Bone marrow (tissue), 2 donors: ENCODE data around the gene NCBP3.
"Not testable (repeated sequence)": the region's sequence is repeated elsewhere in the genome, so short reads cannot be mapped to it uniquely, and the experiment has no call there.

Experiments
- DNase-seq, 2 donors: peaks; one replicate each; lab custom pipeline; 2025; lab: John Stamatoyannopoulos, UW

Gene NCBP3

DNA sequence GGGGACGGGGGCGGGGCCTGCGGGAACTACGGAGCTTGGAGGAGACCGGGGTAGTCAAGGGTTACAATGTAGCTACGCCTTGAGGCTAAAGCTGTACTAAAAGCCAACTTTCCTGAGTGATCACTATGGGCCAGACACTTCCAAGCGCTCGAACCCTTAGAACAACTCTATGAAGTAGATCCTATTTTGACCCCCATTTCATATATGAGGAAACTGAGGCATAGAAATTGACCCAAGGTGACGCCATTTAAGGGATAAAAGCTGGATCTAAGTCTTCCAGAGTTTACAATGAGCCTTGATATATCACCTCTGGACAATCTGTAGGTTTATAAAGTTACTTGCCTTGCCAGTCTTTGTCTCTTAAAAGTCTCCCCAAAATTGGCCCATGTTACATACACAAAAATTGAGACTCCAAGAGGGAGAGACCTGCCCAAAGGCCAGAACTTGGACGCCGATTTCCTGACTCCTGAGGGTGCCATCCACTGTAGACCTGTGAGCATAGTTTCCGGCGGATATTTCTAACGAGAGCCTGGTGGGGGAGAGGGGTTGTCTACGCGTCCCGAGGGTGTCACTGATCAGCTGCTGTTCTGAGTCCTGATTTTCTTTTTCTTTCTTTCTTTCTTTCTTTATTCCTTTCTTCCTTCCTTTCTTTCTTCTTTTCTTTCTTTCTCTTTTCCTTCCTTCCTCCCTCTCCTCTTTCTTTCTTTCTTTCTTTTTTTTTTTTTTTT lies 555 bp upstream of the NCBP3 start:
- DNase-seq: no peak

DNA sequence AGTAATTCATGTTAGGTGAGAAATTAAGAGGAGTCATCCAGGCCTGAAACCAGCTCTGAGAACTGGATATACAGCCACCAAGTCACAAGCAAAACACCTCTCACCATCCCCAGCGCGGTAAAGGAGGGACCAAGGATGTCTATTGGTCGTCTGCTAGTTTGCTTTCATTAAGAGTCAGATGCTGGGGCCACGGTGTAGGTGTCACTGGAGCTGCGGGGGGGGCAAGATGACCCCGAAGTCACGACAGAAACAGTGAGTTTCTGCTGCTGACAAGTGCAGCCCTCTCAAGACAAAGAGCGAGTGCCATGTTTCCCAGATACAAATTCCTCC lies 790 bp downstream of the NCBP3 start:
- no peak for DNase-seq

DNA sequence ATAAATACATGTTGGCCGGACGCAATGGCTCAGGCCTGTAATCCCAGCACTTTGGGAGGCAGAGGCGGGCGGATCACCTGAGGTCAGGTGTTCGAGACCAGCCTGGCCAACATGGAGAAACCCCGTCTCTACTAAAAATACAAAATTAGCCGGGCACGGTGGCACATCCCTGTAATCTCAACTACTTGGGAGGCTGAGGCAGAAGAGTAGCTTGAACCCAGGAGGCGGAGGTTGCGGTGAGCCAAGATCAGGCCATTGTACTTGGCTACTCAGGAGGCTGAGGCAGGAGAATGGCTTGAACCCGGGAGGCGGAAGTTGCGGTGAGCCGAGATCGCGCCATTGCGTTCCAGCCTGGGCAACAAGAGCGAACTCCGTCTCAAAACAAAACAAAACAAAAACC lies 1.5 kb downstream of the NCBP3 start:
- DNase-seq: not testable (repeated sequence)

DNA sequence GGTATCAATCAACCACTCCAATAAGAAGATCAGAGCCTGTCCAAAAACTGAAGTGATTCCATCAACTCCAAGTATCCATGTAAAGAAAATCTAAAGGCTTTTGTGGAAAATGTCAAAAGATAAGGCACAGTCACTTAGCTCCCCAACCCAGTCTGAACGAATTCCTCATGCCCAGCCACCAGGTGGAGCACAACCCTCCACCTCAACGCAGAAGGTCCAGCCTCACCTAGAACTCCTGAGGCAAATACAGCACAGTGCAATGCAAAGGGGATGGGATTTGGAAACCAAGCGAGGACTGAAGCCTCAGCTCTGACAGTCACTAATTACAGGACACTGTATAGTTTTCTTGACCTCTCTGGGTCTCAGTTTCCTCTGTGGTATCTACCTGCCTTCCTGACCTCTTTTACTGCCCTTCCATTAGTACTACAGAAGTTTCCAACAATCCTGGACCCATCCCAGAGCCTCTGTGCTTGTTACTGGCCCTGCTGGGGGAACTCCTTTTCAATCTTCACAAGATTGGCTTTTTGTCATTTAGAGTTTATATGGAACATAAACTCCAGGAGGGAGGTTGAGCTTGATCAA lies 2.0 kb downstream of the NCBP3 start:
- DNase-seq: peak in 1 of 2 donors; percentile 23

DNA sequence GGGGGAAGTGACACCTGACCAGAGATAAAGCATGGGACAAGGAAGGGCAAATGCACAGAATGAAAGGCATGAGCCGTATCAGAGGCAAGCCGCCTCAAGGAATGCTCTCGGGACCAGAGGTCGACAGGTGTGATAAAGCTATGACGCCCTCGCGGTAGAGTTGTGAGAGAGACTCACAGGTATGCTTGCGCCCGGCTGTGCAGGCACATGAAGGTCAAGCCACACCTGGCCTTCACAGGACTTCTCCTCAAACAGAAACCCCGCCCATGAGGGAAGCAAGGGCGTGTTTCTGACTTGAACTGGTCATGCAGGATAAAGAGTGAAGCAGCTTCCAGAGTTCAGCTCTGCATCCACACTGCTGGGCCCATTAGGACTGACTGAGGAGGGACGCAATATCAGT lies 7.8 kb downstream of the NCBP3 start:
- no peak for DNase-seq

DNA sequence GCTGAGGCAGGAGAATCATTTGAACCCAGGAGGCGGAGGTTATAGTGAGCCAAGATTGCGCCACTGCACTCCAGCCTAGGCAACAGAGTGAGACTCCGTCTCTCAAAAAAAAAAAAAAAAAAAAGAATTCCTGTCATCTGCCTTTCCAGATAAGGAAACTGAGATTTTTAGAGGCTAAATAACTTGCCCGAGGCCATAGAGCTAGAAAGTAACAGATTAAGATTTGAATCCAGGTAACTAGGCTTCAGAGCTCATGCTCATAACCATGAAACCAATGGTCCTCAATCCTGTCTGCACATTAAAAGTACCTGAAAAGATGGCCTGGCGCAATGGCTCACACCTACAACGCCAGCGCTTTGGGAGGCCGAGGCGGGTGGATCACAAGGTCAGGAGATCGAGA lies 9.5 kb downstream of the NCBP3 start:
- DNase-seq: no peak

DNA sequence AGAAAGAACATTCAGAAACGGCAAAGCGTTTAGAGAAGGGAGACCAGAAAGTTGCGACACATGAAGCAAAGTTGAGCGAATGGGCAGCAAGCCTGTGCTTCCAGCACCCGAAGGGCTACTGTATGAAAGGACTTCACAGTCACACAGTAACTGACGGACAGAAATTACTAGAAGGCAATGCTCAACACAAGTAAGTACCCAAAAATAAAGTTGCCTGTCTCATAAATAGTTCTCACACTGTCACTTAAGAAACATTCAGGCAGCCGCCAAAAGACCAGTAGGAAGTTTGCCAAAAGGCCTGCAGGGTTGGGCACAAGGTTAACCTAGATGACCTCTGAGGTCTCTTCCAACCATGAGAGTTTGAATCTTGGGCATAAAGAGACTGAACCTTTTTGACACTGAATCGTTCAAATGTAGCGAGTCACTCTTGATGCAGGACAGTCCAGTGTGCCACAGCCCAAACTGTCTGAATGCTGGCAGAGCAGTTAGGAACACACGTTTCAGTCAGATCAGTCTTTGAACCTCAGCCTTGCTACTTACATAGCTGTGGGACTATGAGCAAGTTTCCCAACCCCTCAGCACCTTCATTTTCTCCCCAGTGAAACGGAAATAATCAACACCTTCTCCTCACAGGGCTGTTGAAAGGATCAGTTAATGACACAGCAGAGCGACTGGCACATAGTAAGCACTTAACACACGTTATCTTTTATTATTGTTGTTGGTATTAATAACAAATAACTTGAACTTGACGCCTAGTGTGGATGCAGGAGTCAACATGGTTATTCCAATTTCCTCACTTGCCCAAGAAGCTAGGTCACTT lies 10.4 kb downstream of the NCBP3 start:
- no peak for DNase-seq

DNA sequence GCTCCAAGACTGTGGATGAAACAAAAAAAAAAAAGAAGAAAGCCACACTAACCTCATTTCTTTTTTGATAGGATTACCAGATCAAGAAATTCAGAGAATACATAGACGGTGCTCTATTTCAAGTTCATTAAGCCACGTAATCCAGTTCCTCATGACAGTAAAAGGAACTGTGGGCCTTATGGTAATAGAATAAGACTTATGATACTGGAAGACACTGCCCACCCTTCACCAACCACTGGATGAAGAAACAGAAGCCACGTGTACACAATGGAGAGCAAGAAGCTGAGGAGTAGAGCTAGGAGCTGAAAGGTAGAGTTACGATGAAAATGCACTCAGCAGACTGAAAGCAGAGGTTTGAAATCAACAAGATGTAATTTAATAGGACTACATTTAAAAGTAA lies 11.2 kb downstream of the NCBP3 start:
- no peak for DNase-seq

DNA sequence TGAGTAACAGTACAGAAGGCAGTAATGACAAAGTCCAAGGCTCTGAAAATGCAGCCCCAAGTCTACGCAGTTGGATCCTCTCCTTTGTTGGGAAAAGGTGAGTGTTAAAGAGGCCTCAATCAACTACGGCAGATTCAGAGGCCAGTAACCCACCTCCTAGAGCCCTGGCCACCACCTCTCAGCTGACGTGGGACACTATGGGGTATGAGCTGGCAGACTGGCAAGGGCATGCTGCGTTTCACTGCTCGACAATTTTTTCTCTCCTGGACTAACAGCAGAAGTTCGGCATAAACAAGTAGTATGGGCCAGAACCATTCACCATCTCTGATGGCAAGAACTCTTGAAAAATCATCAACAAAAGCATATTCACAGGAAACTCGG lies 17.2 kb downstream of the NCBP3 start:
- DNase-seq: no peak

DNA sequence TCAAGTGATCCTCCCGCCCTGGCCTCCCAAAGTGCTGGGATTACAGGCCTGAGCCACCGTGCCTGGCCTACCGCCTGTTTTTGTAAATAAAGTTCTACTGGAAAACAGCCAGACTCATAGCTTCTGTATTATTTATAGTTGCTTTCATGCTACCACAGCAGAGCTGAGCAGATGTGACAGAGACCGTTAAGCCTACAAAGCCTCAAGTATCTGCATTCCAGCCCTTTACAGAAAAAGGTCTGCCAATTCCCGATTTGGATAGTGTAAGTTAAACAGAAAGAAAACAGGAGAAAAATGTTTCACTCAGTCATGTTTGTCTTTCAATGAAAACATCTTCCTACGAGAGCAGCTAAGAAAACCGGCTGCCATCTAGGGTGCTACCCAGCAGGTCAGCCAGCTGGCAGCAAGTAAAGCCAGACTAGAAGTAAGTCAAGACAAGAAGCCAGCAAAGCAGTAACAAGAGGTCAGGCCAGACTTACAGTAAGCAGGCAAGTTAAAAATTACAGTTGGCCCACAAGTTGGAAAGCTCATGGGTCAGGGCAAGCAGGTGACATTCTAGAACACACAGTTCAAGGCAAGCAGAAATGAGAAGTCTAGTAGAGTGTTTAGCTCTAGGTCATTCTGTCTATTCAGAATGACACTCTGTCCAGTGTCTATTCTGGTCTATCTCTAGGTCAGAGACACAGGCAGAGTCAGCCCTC lies 17.7 kb downstream of the NCBP3 start:
- DNase-seq: no peak

DNA sequence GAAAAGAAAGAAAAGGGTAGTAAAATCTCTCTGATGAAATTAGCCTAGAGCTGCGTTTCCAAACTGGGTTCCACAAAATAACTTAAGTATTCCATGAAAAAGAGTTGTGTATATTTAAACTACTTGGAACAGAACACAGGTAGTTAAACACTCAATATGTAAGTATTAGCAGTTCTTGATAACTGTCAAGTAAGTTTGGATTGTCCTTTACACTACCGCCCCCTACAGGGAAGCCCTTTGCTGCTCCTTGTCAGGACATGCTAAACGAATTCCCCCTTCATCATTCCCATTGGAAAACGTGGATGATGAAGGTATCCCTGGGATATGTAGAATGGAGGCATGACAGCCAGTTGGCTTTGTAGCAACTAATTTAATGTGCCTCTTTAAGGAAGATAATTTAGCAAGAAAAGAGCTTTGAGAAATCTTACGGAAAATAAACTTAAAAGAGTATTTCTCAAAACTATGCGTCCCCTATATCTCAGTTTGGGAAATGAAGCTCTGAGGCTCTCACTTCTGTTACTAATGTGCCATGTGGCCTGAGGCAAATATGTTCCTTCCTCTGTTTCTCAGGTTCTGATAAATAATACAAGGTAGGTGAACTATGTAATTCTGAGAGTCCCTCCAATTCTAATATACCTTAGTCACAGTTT lies 18.8 kb downstream of the NCBP3 start:
- peak in 1 of 2 donors; percentile 61 for DNase-seq

DNA sequence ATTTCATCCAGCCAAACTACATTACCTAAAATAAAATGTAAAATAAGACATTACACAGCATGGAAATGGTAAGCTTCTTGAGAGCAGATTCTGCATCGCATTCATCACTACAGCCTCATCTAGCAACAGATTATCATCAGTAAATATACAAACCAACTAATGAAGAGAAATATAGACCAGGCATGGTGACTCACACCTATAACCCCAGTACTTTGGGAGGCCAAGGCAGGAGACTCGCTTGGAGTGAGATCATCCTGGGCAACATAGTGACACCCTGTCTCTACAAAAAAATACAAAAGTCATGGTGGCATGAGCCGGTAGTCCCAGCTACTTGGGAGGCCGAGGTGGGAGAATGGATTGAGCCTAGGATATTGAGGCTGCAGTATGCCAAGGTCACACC lies 19.9 kb downstream of the NCBP3 start:
- DNase-seq: no peak

DNA sequence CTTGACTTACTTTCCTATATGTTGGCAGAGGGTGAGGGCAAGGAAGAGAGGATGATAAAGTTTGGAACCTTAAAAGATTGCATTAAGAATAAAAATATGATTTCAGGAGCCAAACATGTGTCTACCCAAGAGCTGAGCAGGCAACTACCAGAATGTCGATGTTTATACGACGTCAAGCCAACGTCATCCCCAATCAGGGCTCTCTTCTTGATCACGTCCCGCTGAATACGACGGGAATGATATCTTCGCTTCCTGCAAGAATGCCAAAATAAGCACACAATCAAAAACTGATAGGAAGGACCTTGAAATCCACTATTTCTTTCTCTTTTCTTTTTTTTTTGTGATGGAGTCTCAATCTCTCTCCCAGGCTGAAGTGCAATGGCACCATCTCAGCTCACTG lies 24.9 kb downstream of the NCBP3 start:
- DNase-seq: no peak

DNA sequence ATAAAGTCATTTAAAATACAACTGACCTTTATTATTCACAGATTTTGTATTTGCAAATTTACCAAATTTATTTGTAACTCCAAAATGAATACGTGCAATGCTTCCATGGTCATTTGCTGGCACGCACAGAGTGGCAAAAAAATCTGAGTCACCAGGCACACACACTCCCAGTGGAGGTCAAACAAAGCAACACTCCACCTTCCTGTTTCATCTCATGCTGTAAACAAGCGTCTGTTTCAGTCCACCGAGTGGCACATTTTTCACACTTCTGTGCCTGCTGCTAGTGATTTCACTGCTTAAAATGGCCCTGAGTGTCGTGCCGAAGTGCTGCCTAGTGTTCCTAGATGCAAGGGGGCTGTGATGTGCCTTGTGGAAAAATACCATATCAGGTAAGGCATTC lies 27.3 kb downstream of the NCBP3 start:
- DNase-seq: no peak

DNA sequence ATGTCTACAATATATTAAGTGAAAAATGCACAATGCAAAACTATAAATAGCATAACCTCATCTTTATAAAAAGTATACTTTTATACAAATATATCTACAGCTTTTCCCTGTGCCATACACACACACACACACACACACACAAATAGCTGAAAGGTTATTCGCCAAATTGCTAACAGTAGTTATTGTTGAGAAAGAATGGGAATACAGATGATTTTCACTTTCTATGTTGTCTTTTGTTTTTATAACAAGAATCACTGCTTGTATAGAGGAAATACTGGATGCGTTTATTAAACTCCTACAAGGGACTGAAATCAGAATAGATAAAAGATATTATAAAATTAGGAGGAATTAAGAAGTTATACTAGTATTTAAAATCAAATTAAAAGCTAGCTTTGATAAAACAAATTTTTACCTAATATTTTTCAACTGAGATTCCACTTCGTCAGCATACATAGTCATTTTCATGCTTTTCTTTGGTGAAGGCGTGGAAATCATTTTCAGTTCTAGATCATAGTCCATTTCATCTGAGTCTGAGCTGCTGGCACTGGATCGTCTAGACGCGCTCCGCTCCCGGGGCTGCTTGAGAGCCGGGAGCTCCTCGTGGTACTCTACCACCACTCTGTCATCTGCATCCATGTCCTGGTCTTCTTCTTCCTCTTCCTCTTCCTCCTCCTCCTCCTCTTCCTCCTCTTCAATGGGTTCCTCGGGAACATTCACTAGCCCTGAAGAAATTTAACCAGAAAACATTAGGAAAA lies 28.0 kb downstream of the NCBP3 start:
- DNase-seq: no peak

DNA sequence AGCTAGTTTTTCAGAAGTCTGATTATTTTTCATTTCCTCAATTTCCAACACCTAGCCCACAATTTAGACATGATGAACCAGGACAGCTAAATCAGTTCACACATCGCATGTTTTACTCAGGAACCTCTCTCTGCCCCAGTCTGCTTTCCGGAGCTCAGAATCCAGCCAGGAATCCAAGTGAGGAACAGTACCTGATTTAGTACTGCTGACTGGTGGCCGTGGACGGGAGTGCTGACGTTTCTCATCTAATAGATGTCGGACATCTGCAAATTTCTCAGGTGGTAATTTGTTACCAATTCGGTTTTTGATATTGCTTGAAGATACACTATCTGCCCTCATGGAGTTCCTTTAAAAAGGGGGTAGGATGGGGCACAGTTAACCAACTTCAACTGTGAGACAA lies 30.1 kb downstream of the NCBP3 start:
- no peak for DNase-seq

DNA sequence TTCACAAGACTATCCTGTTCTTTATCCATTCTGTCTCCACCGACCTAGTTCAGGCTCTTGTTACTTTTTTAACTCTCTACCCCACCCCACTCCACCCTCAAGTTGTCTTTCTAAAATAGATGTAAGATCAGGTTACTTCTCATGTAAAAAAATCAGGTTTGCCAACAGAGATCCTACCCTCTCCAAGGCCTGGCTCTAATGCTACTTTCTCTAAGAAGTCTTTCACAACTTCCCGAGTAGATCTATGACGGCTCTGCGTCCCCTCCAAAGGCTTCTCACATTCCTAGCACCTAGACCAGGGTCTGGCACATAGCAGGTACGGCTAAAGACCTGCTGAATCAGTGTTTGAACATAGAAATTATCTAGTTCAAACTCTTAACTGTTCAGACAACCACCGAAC lies 30.9 kb downstream of the NCBP3 start:
- DNase-seq: no peak

DNA sequence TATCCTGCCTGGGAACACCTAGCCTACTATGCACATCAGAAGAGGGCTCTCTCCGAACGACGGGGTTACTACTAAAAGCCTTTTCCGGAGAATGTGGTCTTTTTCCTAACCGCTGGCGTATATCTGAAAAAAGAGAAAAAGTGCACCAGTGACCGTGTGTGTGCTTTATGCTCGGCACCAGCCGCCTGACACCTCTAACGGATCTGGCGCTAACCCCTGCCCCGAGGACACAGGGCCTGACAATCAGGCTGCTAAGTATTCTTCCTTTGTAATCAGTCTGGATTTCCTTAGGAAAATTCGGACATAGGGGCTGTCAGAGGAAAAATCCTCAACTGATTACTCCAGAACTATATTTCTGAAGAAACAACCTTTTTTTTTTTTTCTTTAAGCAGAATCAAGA lies 31.7 kb downstream of the NCBP3 start:
- no peak for DNase-seq

DNA sequence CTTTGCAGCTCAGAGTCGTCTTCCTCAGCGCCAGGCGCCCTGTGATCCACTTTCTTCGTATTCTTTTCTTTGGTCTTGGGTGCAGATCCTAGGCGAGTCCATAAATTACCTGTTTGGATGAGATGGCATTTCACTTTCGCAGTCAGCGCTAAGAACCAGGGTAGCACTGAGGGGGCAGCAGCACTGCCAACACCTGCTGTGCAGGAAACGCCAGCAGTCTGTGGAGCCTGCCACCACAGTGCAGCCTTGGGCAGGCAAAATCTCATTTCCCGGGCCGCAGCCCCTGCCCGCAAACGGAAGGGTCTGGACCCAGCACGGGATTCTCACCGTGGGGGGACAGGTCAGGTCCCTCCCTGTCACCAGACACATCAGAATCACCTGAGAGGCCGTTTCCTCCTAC lies 32.9 kb downstream of the NCBP3 start:
- no peak for DNase-seq

DNA sequence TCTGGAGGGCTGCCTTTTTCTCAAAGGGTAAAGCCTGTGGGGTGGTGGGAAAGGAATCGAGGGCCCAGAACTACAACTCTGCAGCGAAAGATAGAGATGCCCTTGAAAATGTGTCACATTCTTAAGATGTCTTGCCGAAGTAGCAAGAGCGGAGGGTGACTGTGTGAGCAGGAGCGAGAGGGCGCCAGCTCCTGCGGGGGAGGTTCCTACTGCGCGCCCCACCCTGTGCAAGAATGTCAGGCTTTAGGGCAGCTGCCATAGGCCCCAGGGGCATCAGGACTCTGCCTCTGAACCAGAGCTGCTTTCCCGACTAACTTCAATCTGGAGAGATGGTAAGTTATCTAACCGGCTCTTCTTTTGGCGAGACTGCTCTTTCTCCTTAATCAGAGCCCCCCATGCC lies 33.3 kb downstream of the NCBP3 start:
- no peak for DNase-seq

DNA sequence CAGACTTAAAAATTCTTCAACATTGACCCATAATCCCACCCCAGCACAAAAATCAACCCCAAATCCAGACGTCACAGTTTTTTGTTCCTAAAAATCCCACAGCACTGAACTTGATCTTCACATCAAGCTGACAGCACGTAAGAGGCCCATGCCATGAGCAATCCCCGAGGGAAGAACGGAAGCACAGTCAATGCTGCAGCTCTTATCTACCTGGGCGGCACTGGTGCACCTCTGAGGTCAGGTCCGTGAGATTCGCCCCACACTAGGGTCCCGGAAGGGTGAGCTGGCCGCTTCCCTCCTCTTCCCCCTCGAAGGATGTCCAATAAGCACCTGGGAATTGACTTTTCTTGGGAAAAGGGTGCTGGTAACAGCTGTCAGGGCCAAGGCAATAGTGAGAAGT lies 33.8 kb downstream of the NCBP3 start:
- no peak for DNase-seq

DNA sequence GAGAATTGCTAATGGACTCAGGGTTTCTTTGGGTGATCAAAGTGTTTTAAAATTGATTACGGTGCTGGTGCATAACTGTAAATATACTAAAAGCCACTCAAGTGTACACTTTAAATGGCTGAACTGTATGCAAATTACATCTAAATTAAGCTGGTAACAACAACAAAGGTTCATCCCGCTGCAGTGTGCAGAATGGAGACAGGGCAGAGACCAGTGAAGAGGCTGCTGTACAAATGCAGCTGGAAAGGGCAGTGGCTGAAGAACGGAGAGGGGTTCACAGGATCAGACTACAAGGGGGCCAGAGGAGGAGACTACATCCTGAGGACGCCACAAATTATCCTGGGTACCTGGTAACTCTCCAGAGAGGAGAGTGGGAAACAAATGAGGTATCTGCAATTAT lies 36.0 kb downstream of the NCBP3 start:
- DNase-seq: no peak
